SH-SY5Y (cell line): ENCODE results near the gene FBN1.

Experiments
- GATA2 ChIP-seq: IDR thresholded peaks from 2 replicates; pipeline ENCODE4 v1.6.1; 2011; ENCODE audit warnings: mild to moderate bottlenecking, low read depth, low read length
- GATA3 ChIP-seq: IDR thresholded peaks from 2 replicates; pipeline ENCODE4 v1.6.1; 2011; ENCODE audit warnings: low read depth, mild to moderate bottlenecking, low read length, moderate library complexity

DNA sequence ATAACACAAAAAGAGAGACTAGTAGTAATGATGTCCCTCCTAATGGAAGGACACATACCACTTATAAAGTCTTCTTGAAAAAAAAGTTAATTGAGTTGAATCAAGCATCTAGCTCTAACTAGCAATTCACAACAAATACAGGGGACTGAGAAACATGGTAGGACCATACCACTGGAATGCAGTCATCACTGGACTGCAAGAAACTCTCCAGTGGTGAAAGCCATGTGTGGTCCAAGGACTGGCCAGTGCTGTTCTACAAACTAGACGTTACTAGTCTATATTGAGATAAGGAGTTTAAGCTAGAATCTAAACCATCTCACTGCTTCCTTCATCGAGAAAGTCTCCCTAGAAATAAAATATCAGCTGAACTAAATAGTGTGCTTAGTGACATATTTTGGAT is 16.7 kb downstream of the FBN1 start:
- no peak for TF ChIP-seq GATA2
- no peak for TF ChIP-seq GATA3
